GM19025 (cell line): ENCODE measurements around the gene PLEKHG2.
"Not testable (repeated sequence)": the region's sequence is repeated elsewhere in the genome, so short reads cannot be mapped to it uniquely, and the experiment has no call there.

ENCODE experiments used
- ATAC-seq: cut with Tn5 transposase; IDR thresholded peaks from one replicate; pipeline ENCODE4 v1.9.1; 2021; ENCODE audit warnings: mild to moderate bottlenecking, low read depth, moderate library complexity; ENCODE audit not compliant: unreplicated experiment

PLEKHG2 gene

GRCh38 chr19:39435499-39436349 is 23.3 kb downstream of the PLEKHG2 start, which contains the start of gene RPS16:
Gene RPS16 (minus strand): TSS chr19:39435949. CDS start chr19:39435895, 54 bp downstream.
- peak; percentile 70 for ATAC-seq

GRCh38 chr19:39436350-39436716 is 23.9 kb downstream of the PLEKHG2 start:
- ATAC-seq, result no peak

- no peak for ATAC-seq
These were observed 25.9 kb downstream of the PLEKHG2 start for GRCh38 chr19:39438270-39438934.

- ATAC-seq, result no peak
These were observed 32.2 kb downstream of the PLEKHG2 start for GRCh38 chr19:39444598-39445195.

- peak; percentile 81 for ATAC-seq
These were observed 33.0 kb downstream of the PLEKHG2 start, which contains the start of gene SUPT5H for GRCh38 chr19:39445196-39446111. Gene SUPT5H (plus strand): TSS chr19:39445582. CDS start chr19:39445891, 309 bp downstream.

GRCh38 chr19:39446365-39447084 is 34.1 kb downstream of the PLEKHG2 start:
- ATAC-seq, result no peak

GRCh38 chr19:39448271-39448670 is 35.8 kb downstream of the PLEKHG2 start:
- no peak for ATAC-seq

- no peak for ATAC-seq
These were observed 36.8 kb downstream of the PLEKHG2 start for GRCh38 chr19:39449116-39449797.

- ATAC-seq, result not testable (repeated sequence)
These were observed 38.8 kb downstream of the PLEKHG2 start for GRCh38 chr19:39451257-39451656.

- ATAC-seq, result no peak
These were observed 50.9 kb downstream of the PLEKHG2 start for GRCh38 chr19:39463403-39463802.

- no peak for ATAC-seq
These were observed 53.7 kb downstream of the PLEKHG2 start for GRCh38 chr19:39465956-39466747.

GRCh38 chr19:39467941-39468340 is 55.5 kb downstream of the PLEKHG2 start:
- ATAC-seq, result no peak

GRCh38 chr19:39469036-39469435 is 56.6 kb downstream of the PLEKHG2 start:
- ATAC-seq, result no peak

- no peak for ATAC-seq
These were observed 57.1 kb downstream of the PLEKHG2 start for GRCh38 chr19:39469567-39469966.

- no peak for ATAC-seq
These were observed 58.4 kb downstream of the PLEKHG2 start for GRCh38 chr19:39470724-39471339.

GRCh38 chr19:39471756-39472536 is 59.5 kb downstream of the PLEKHG2 start:
- ATAC-seq, result no peak
